CD14-positive monocyte (primary cell): ENCODE measurements around the gene GPATCH1. TPM values are rescaled to one million over a fixed set of nuclear protein-coding genes. Genes with fewer than 3 reads are reported as not detected.

Experiments used
- DNase-seq, 3 donors: peaks; one replicate each; pipeline ENCODE4 v3.0.0-alpha.2; 2011 to 2022
- H2AFZ ChIP-seq: 2 replicates; pipeline ENCODE4 v1.6.0; 2012; ENCODE audit warnings: mild to moderate bottlenecking, low read depth, low read length, inconsistent platforms; ENCODE audit not compliant: insufficient read depth, poor library complexity, severe bottlenecking
- H3K27ac ChIP-seq, 2 donors: 1 replicate in 1 of 2; 2 replicates in 1 of 2; pipeline ENCODE4 v1.5.1; 2012 to 2013; ENCODE audit warnings: low read length in 2 of 2, control low read depth in 1 of 2, inconsistent platforms in 1 of 2, low read depth in 1 of 2, mild to moderate bottlenecking in 1 of 2
- H3K27me3 ChIP-seq, 2 donors: one replicate each; pipeline versions ENCODE4 v1.6.0 to v1.6.1; 2011 to 2013; ENCODE audit warnings: low read length in 2 of 2; ENCODE audit not compliant: control insufficient read depth in 2 of 2, insufficient read depth in 2 of 2
- H3K36me3 ChIP-seq, 2 donors: replicated peaks in 1 of 2; 1 replicate in 1 of 2; 2 replicates in 1 of 2; pipeline versions ENCODE4 v1.5.1 to v1.6.1; 2012 to 2013; ENCODE audit warnings: low read length in 2 of 2, control low read depth in 1 of 2, inconsistent platforms in 1 of 2, mild to moderate bottlenecking in 1 of 2; ENCODE audit not compliant: insufficient read depth in 2 of 2, control insufficient read depth in 1 of 2
- H3K4me1 ChIP-seq, 2 donors: 1 replicate in 1 of 2; 2 replicates in 1 of 2; pipeline versions ENCODE4 v1.5.1 to v1.6.1; 2012 to 2013; ENCODE audit warnings: low read length in 2 of 2, control low read depth in 1 of 2, inconsistent platforms in 1 of 2, mild to moderate bottlenecking in 1 of 2, moderate library complexity in 1 of 2; ENCODE audit not compliant: insufficient read depth in 2 of 2, control insufficient read depth in 1 of 2
- H3K4me2 ChIP-seq: replicated peaks from 2 replicates; pipeline ENCODE3; 2012; ENCODE audit warnings: low read length, moderate library complexity, mild to moderate bottlenecking; ENCODE audit not compliant: poor library complexity, severe bottlenecking; ENCODE audit errors: extremely low read depth
- H3K4me3 ChIP-seq, 3 experiments: fragments of 200-600 bp in 1 of 3; sonication (generic) in 1 of 3; replicated peaks in 1 of 3; 1 replicate in 2 of 3; 2 replicates in 1 of 3; pipeline ENCODE4 v1.5.1; 2011 to 2013; ENCODE audit warnings: low read length in 3 of 3, mild to moderate bottlenecking in 3 of 3, control low read depth in 2 of 3, low read depth in 2 of 3, inconsistent platforms in 1 of 3, moderate library complexity in 1 of 3
- H3K79me2 ChIP-seq: 2 replicates; pipeline ENCODE4 v1.6.0; 2012; ENCODE audit warnings: mild to moderate bottlenecking, control low read depth, inconsistent platforms, low read length, moderate library complexity; ENCODE audit not compliant: insufficient read depth
- H3K9ac ChIP-seq: 2 replicates; pipeline ENCODE4 v1.6.0; 2017; ENCODE audit warnings: low read length, mild to moderate bottlenecking; ENCODE audit not compliant: insufficient read depth, poor library complexity, severe bottlenecking
- H3K9me3 ChIP-seq, 2 donors: replicated peaks in 1 of 2; 1 replicate in 1 of 2; 2 replicates in 1 of 2; pipeline versions ENCODE4 v1.5.1 to v1.6.1; 2012 to 2013; ENCODE audit warnings: low read length in 2 of 2, control low read depth in 1 of 2; ENCODE audit not compliant: control insufficient read depth in 1 of 2, insufficient read depth in 1 of 2
- H4K20me1 ChIP-seq: 2 replicates; pipeline ENCODE4 v1.6.0; 2012; ENCODE audit warnings: mild to moderate bottlenecking, low read length, control low read depth, moderate library complexity; ENCODE audit not compliant: insufficient read depth
- H3K27ac Mint-ChIP-seq, 7 donors: one replicate each; pipeline ENCODE4 v1.8.0; 2020; ENCODE audit warnings: mild to moderate bottlenecking in 7 of 7, mixed read lengths in 7 of 7, moderate library complexity in 6 of 7, inconsistent platforms in 2 of 7
- H3K27me3 Mint-ChIP-seq, 3 donors: one replicate each; pipeline ENCODE4 v1.8.0; 2021 to 2022; ENCODE audit warnings: low read depth in 3 of 3, mild to moderate bottlenecking in 3 of 3, mixed read lengths in 3 of 3, moderate library complexity in 3 of 3, inconsistent platforms in 1 of 3
- H3K36me3 Mint-ChIP-seq, 2 donors: one replicate each; pipeline ENCODE4 v1.8.0; 2020; ENCODE audit warnings: mixed read lengths in 2 of 2, inconsistent platforms in 1 of 2, mild to moderate bottlenecking in 1 of 2
- H3K4me1 Mint-ChIP-seq: one replicate; pipeline ENCODE4 v1.8.0; 2020; ENCODE audit warnings: mild to moderate bottlenecking, mixed read lengths
- H3K4me3 Mint-ChIP-seq, 2 donors: one replicate each; pipeline ENCODE4 v1.8.0; 2020; ENCODE audit warnings: mild to moderate bottlenecking in 2 of 2, mixed read lengths in 2 of 2, moderate library complexity in 1 of 2
- H3K9me3 Mint-ChIP-seq, 7 donors: one replicate each; pipeline ENCODE4 v1.8.0; 2020 to 2022; ENCODE audit warnings: mixed read lengths in 7 of 7, mild to moderate bottlenecking in 6 of 7, moderate library complexity in 6 of 7, inconsistent platforms in 2 of 7
- WGBS: methylation state at CpG from one replicate; pipeline ENCODE4 v1.1.5; 2013; ENCODE audit warnings: missing lambda C conversion rate; ENCODE audit not compliant: insufficient coverage; 5-methylcytosine and 5-hydroxymethylcytosine counted together
- intact Hi-C, 2 donors: fragments of 100-400 bp; cut with micrococcal nuclease; formaldehyde crosslinking; loops; one replicate each; pipeline versions ENCODE4 v1.15.0 to v1.15.1; 2023
- polyA plus RNA-seq, 3 donors: library from polyadenylated mRNA; depleted of rRNA in 1 of 3; unstranded in 2 of 3; stranded (reverse) in 1 of 3; fragments of 300-500 nt in 2 of 3; fragments of >200 nt in 1 of 3; fragmentation: Illumina TruSeq in 2 of 3; gene quantifications; 1 replicate in 2 of 3; 2 replicates in 1 of 3; pipeline ENCODE4 v1.2.3, GENCODE V29; 2012 to 2021
- TF ChIP-seq, protein P1 (sequence below): fragments of 200-600 bp; IDR thresholded peaks from one replicate; pipeline ENCODE4 v1.8.0; 2022; ENCODE audit warnings: antibody characterized with exemption, mild to moderate bottlenecking

Gene GPATCH1
- polyA plus RNA-seq, 3 donors, result 1.4 to 6.8 (median 4.0) TPM

GRCh38 chr19:33129901-33130300 lies 48.9 kb downstream of the GPATCH1 start:
- peak overlapping the region in 1 of 7 donors; percentile 58 for H3K27ac Mint-ChIP-seq
- intact Hi-C loops, result loop anchor here (5.0 to 10.0 kb wide), 2 partner anchors 642 to 645 kb away; no protein-coding TSS in a partner anchor

DNA sequence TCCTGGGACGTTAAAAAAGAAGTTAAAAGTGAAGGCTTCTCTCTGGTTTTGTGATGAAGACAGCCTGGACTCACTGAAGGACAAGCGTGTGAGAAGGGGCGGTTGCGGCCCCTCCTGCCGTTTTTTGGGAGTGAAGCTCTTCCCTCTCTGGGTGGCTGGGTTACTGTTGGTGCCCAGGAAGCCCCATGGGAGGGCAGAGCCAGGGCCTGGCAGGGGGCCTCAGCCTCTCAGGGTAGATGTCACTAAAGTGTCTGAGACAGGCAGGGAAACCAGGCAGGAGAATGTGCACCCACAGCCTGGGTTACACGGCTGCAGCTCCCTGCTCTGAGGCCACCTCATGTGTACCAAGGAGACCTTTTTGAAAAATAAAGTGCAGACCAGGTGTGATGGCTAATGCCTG lies 49.5 kb downstream of the GPATCH1 start:
- DNase-seq, result no peak
- Histone ChIP-seq H3K27ac (no peak overlapping the region), H3K4me2 (no peak overlapping the region), H3K4me1 (peaks cover 3 to 4% of the 10 kb centered on the region in 2 donors), H4K20me1 (no peaks in the 10 kb centered on the region), H3K9ac (no peak overlapping the region), H3K9me3 (no peaks in the 10 kb centered on the region), H3K4me3 (no peak overlapping the region), H3K27me3 (peaks cover 2 to 16% of the 10 kb centered on the region in 2 donors), H2AFZ (no peak overlapping the region), H3K36me3 (peaks cover 30 to 52% of the 10 kb centered on the region in 2 donors), H3K79me2 (no peaks in the 10 kb centered on the region)
- H3K36me3 Mint-ChIP-seq, result peaks cover 40 to 57% of the 10 kb centered on the region in 2 donors
- H3K27me3 Mint-ChIP-seq, result peaks cover 15 to 22% (median 19%) of the 10 kb centered on the region in 3 donors
- 99% methylated on average over 5 of the region's 6 CpGs for WGBS
- no peak overlapping the region for H3K27ac Mint-ChIP-seq
- peaks cover 0 to 7% (median 5%) of the 10 kb centered on the region in 7 donors for H3K9me3 Mint-ChIP-seq
- intact Hi-C loops, result no loop called here
- H3K4me3 Mint-ChIP-seq, result no peak overlapping the region
- peaks cover 3% of the 10 kb centered on the region for H3K4me1 Mint-ChIP-seq
- TF ChIP-seq, protein P1, sequence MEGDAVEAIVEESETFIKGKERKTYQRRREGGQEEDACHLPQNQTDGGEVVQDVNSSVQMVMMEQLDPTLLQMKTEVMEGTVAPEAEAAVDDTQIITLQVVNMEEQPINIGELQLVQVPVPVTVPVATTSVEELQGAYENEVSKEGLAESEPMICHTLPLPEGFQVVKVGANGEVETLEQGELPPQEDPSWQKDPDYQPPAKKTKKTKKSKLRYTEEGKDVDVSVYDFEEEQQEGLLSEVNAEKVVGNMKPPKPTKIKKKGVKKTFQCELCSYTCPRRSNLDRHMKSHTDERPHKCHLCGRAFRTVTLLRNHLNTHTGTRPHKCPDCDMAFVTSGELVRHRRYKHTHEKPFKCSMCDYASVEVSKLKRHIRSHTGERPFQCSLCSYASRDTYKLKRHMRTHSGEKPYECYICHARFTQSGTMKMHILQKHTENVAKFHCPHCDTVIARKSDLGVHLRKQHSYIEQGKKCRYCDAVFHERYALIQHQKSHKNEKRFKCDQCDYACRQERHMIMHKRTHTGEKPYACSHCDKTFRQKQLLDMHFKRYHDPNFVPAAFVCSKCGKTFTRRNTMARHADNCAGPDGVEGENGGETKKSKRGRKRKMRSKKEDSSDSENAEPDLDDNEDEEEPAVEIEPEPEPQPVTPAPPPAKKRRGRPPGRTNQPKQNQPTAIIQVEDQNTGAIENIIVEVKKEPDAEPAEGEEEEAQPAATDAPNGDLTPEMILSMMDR, result no peak

More at GRCh38 chr19:33129901-33130300, 48.9 kb downstream of the GPATCH1 start:
- no peaks in the 10 kb centered on the region for H4K20me1 ChIP-seq
- H3K27ac ChIP-seq, result no peak overlapping the region
- H3K4me3 Mint-ChIP-seq, result no peak overlapping the region
- peaks cover 46 to 63% of the 10 kb centered on the region in 2 donors for H3K36me3 Mint-ChIP-seq
- peaks cover 0 to 2% (median under 1%) of the 10 kb centered on the region in 7 donors for H3K9me3 Mint-ChIP-seq
- 100% methylated on average over 3 of the region's 6 CpGs for WGBS
- peaks cover 3% of the 10 kb centered on the region for H3K4me1 Mint-ChIP-seq
- H3K9ac ChIP-seq, result no peak overlapping the region
- no peak for DNase-seq
- peaks cover 3 to 4% of the 10 kb centered on the region in 2 donors for H3K4me1 ChIP-seq
- H3K4me3 ChIP-seq, result no peak overlapping the region
- peaks cover 2 to 12% of the 10 kb centered on the region in 2 donors for H3K27me3 ChIP-seq
- no peaks in the 10 kb centered on the region for H3K79me2 ChIP-seq
- TF ChIP-seq, protein P1, result no peak
- H2AFZ ChIP-seq, result no peak overlapping the region
- peaks cover 33 to 57% of the 10 kb centered on the region in 2 donors for H3K36me3 ChIP-seq
- no peaks in the 10 kb centered on the region for H3K9me3 ChIP-seq
- no peak overlapping the region for H3K4me2 ChIP-seq
- H3K27me3 Mint-ChIP-seq, result peaks cover 10 to 17% (median 15%) of the 10 kb centered on the region in 3 donors
